Cardiac muscle cell (in vitro differentiated cells and primary cell): ENCODE data around the gene MRPS7. TPM values are rescaled to one million over a fixed set of nuclear protein-coding genes. Genes with fewer than 3 reads are reported as not detected.

Experiments
- DNase-seq, 2 donors: peaks; one replicate each; pipeline versions ENCODE4 v3.0.0 to v3.0.0-alpha.2; 2010 to 2017; ENCODE audit warnings: low read depth in 1 of 2, low spot score in 1 of 2
- H3K27ac ChIP-seq: fragments of 200-600 bp; sonication (generic); 2 replicates; pipeline ENCODE4 v1.5.1; 2016
- H3K27me3 ChIP-seq: fragments of 200-600 bp; sonication (generic); 2 replicates; pipeline ENCODE4 v1.6.0; 2016; ENCODE audit warnings: control low read depth
- H3K36me3 ChIP-seq: fragments of 200-600 bp; sonication (generic); 2 replicates; pipeline ENCODE4 v1.5.1; 2016; ENCODE audit warnings: control low read depth
- H3K4me1 ChIP-seq: fragments of 200-600 bp; sonication (generic); 2 replicates; pipeline ENCODE4 v1.8.1; 2017; ENCODE audit warnings: low read depth, mild to moderate bottlenecking, mixed run types
- H3K4me3 ChIP-seq: fragments of 200-600 bp; sonication (generic); 2 replicates; pipeline ENCODE4 v1.5.1; 2016; ENCODE audit warnings: mild to moderate bottlenecking
- H3K9me3 ChIP-seq: fragments of 200-600 bp; sonication (generic); 2 replicates; pipeline ENCODE4 v1.5.1; 2017; ENCODE audit warnings: low read depth, mild to moderate bottlenecking, control low read depth
- CTCF ChIP-seq: IDR thresholded peaks from 2 replicates; pipeline ENCODE4 v1.5.1; 2012; ENCODE audit warnings: low read depth, mild to moderate bottlenecking, low read length
- polyA plus RNA-seq: library from polyadenylated mRNA; unstranded; fragments of >200 nt; fragmentation: Nextera tagmentation; extraction: Ambion mirVana; gene quantifications from 2 replicates; pipeline ENCODE4 v1.2.1, GENCODE V29; 2016
- total RNA-seq: library from RNA; depleted of rRNA; stranded (reverse); fragments of >200 nt; gene quantifications from 2 replicates; pipeline ENCODE4 v1.2.3, GENCODE V29; 2016

The MRPS7 gene
- total and polyA plus RNA-seq, 2 experiments from 2014 or later = 64.8 to 198 TPM

- Histone ChIP-seq H3K4me3 (no peak overlapping the region), H3K4me1 (no peaks in the 10 kb centered on the region), H3K9me3 (no peaks in the 10 kb centered on the region), H3K27ac (no peak overlapping the region), H3K27me3 (no peaks in the 10 kb centered on the region), H3K36me3 (peaks cover 53% of the 10 kb centered on the region)
- no peak for TF ChIP-seq CTCF
- DNase-seq = no peak
These were observed 33.4 kb upstream of the MRPS7 start for GRCh38 chr17:75228305-75228704.

GRCh38 chr17:75228847-75229246, 32.8 kb upstream of the MRPS7 start:
- Histone ChIP-seq H3K27me3 (no peaks in the 10 kb centered on the region), H3K9me3 (no peaks in the 10 kb centered on the region), H3K27ac (no peak overlapping the region), H3K4me1 (no peaks in the 10 kb centered on the region), H3K36me3 (peaks cover 50% of the 10 kb centered on the region), H3K4me3 (no peak overlapping the region)
- no peak for DNase-seq
- TF ChIP-seq CTCF = no peak

GRCh38 chr17:75231071-75231470, 30.6 kb upstream of the MRPS7 start:
- TF ChIP-seq CTCF = no peak
- DNase-seq = no peak
- Histone ChIP-seq H3K4me3 (no peak overlapping the region), H3K4me1 (no peaks in the 10 kb centered on the region), H3K27ac (no peak overlapping the region), H3K9me3 (no peaks in the 10 kb centered on the region), H3K27me3 (no peaks in the 10 kb centered on the region), H3K36me3 (peaks cover 54% of the 10 kb centered on the region)

GRCh38 chr17:75231741-75232464, 29.8 kb upstream of the MRPS7 start:
- H3K36me3 ChIP-seq = peaks cover 52% of the 10 kb centered on the region
- no peak for TF ChIP-seq CTCF

GRCh38 chr17:75232786-75233185, 28.9 kb upstream of the MRPS7 start:
- Histone ChIP-seq H3K4me1 (no peaks in the 10 kb centered on the region), H3K4me3 (no peak overlapping the region), H3K27ac (no peak overlapping the region), H3K36me3 (peaks cover 53% of the 10 kb centered on the region), H3K9me3 (no peaks in the 10 kb centered on the region), H3K27me3 (no peaks in the 10 kb centered on the region)
- no peak for TF ChIP-seq CTCF
- DNase-seq = no peak

More at GRCh38 chr17:75231741-75232464, 29.8 kb upstream of the MRPS7 start:
- Histone ChIP-seq H3K27me3 (no peaks in the 10 kb centered on the region), H3K4me1 (no peaks in the 10 kb centered on the region), H3K9me3 (no peaks in the 10 kb centered on the region), H3K27ac (no peak overlapping the region), H3K4me3 (no peak overlapping the region)
- DNase-seq = no peak
